ENCODE measurements around the gene GIPC2.
"Not testable (repeated sequence)": the region's sequence is repeated elsewhere in the genome, so short reads cannot be mapped to it uniquely, and the experiment has no call there.

GIPC2 gene

GRCh38 chr1:78101514-78101913 lies 55.7 kb downstream of the GIPC2 start:
- no peak for TF ChIP-seq CTCF (IDR thresholded peaks at IDR 0.05; ENCODE audit: insufficient read depth, low read depth, low read length, missing control alignments)
- H3K4me3 ChIP-seq (ENCODE audit: low read length) = no peak overlapping the region
- DNase-seq (ENCODE audit: low read depth) = peak; percentile 68

- TF ChIP-seq CTCF (IDR thresholded peaks at IDR 0.05; ENCODE audit: insufficient read depth, low read depth, low read length, missing control alignments) = no peak
- H3K4me3 ChIP-seq (ENCODE audit: low read length) = no peak overlapping the region
- DNase-seq (ENCODE audit: low read depth) = peak; percentile 32
Observed at GRCh38 chr1:78102082-78102481, 56.3 kb downstream of the GIPC2 start.

GRCh38 chr1:78102916-78103315 lies 57.1 kb downstream of the GIPC2 start:
- DNase-seq (ENCODE audit: low read depth) = no peak
- H3K4me3 ChIP-seq (ENCODE audit: low read length) = no peak overlapping the region
- no peak for TF ChIP-seq CTCF (IDR thresholded peaks at IDR 0.05; ENCODE audit: insufficient read depth, low read depth, low read length, missing control alignments)

GRCh38 chr1:78104322-78104721 lies 58.6 kb downstream of the GIPC2 start:
- no peak for TF ChIP-seq CTCF (IDR thresholded peaks at IDR 0.05; ENCODE audit: insufficient read depth, low read depth, low read length, missing control alignments)
- DNase-seq (ENCODE audit: low read depth) = no peak
- no peak overlapping the region for H3K4me3 ChIP-seq (ENCODE audit: low read length)

GRCh38 chr1:78109659-78110058 lies 63.9 kb downstream of the GIPC2 start:
- not testable (repeated sequence) for DNase-seq (ENCODE audit: low read depth); H3K4me3 ChIP-seq (ENCODE audit: low read length)

GRCh38 chr1:78113156-78113916 lies 67.6 kb downstream of the GIPC2 start:
- peak; percentile 59 for DNase-seq (ENCODE audit: low read depth)
- no peak for TF ChIP-seq CTCF (IDR thresholded peaks at IDR 0.05; ENCODE audit: insufficient read depth, low read depth, low read length, missing control alignments)
- no peak overlapping the region for H3K4me3 ChIP-seq (ENCODE audit: low read length)

- no peak overlapping the region for H3K4me3 ChIP-seq (ENCODE audit: low read length)
- DNase-seq (ENCODE audit: low read depth) = peak; percentile 87
- peak; percentile 81 for TF ChIP-seq CTCF (IDR thresholded peaks at IDR 0.05; ENCODE audit: insufficient read depth, low read depth, low read length, missing control alignments)
Observed at GRCh38 chr1:78114034-78114956, 68.5 kb downstream of the GIPC2 start.

GRCh38 chr1:78120485-78120884 lies 74.7 kb downstream of the GIPC2 start:
- not testable (repeated sequence) for H3K4me3 ChIP-seq (ENCODE audit: low read length)

More at GRCh38 chr1:78120485-78120884, 74.7 kb downstream of the GIPC2 start:
- not testable (repeated sequence) for DNase-seq (ENCODE audit: low read depth)
